Activated naive CD4-positive, alpha-beta T cell treated with anti-CD3 and anti-CD28 coated beads for 36 hours (primary cell): Measurements from ENCODE around the gene LHFPL6. TPM values are rescaled to one million over a fixed set of nuclear protein-coding genes. Genes with fewer than 3 reads are reported as not detected.

ENCODE experiments used
- CTCF ChIA-PET: fragments of 350-600 bp; sonication (Branson Sonifier 250); formaldehyde crosslinking; loops from one replicate; lab custom pipeline; 2021; ENCODE audit warnings: antibody characterized with exemption; lab: Charles Lee
- DNase-seq: peaks from one replicate; pipeline ENCODE4 v3.0.0-alpha.2; 2020
- H3K27ac Mint-ChIP-seq: one replicate; pipeline ENCODE4 v1.8.0; 2021; ENCODE audit warnings: mild to moderate bottlenecking, mixed read lengths
- H3K27me3 Mint-ChIP-seq: one replicate; pipeline ENCODE4 v1.8.0; 2021; ENCODE audit warnings: low read depth, mixed read lengths
- H3K36me3 Mint-ChIP-seq: one replicate; pipeline ENCODE4 v1.8.0; 2021; ENCODE audit warnings: low read depth, mixed read lengths
- H3K4me1 Mint-ChIP-seq: one replicate; pipeline ENCODE4 v1.8.0; 2021; ENCODE audit warnings: low read depth, mixed read lengths
- H3K4me3 Mint-ChIP-seq: one replicate; pipeline ENCODE4 v1.8.0; 2021; ENCODE audit warnings: mild to moderate bottlenecking, moderate library complexity, mixed read lengths
- H3K9me3 Mint-ChIP-seq: one replicate; pipeline ENCODE4 v1.8.0; 2021; ENCODE audit warnings: mixed read lengths
- intact Hi-C: fragments of 100-400 bp; cut with micrococcal nuclease; formaldehyde crosslinking; loops from one replicate; pipeline ENCODE4 v1.15.1; 2023
- total RNA-seq, 2 experiments: library from RNA; stranded (reverse); gene quantifications; one replicate each; pipeline ENCODE4 v1.2.3, GENCODE V29; 2021

The LHFPL6 gene
- total RNA-seq, 2 experiments from 2014 or later: 1.2 to 1.5 TPM

DNA sequence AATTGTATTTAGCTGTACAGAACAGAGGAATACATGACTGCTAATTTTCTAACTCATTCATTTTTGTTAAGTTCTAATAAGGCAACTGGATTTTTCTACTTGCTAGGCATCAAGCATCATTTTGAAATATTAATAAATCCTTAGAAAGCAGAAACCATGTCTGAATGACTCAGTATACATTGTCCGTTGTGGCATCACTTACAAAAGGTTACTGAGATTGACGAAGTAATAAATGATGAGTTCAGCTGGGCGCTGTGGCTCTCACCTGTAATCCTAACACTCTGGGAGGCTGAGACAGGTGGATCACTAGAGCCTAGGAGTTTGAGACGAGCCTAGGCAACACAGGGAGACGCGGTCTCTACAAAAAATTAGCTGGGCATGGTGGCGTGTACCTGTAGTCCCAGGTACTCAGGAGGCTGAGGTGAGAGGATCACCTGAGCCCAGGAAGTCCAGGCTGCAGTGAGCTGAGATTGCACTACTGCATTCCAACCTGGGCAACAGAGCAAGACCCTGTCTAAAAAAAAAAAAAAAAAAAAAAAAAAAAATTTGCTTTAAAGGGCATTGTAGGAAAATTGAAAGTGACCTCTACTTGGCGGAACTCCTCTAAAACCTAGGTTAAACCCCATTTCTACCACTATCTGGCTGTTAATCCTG is 36.6 kb downstream of the LHFPL6 start:
- H3K9me3 Mint-ChIP-seq: no peaks in the 10 kb centered on the region
- intact Hi-C loops: no loop called here
- no peaks in the 10 kb centered on the region for H3K36me3 Mint-ChIP-seq
- H3K27ac Mint-ChIP-seq: no peak overlapping the region
- CTCF ChIA-PET: no interaction called here
- H3K27me3 Mint-ChIP-seq: peaks cover 23% of the 10 kb centered on the region
- no peak overlapping the region for H3K4me3 Mint-ChIP-seq
- no peak for DNase-seq
- no peaks in the 10 kb centered on the region for H3K4me1 Mint-ChIP-seq

GRCh38 chr13:39565036-39565949 is 37.7 kb downstream of the LHFPL6 start:
- Mint-ChIP-seq H3K9me3 (no peaks in the 10 kb centered on the region), H3K27me3 (peaks cover 23% of the 10 kb centered on the region), H3K4me1 (no peaks in the 10 kb centered on the region), H3K4me3 (no peak overlapping the region), H3K36me3 (no peaks in the 10 kb centered on the region), H3K27ac (no peak overlapping the region)
- CTCF ChIA-PET: interaction anchor here (1.1 kb wide), 1 partner anchor 51 kb away, joined by 3 read pairs; no protein-coding TSS in a partner anchor
- intact Hi-C loops: no loop called here
- DNase-seq: no peak

GRCh38 chr13:39563470-39563735 is 39.6 kb downstream of the LHFPL6 start:
- DNase-seq: no peak
- intact Hi-C loops: no loop called here
- CTCF ChIA-PET: no interaction called here
- Mint-ChIP-seq H3K27ac (no peak overlapping the region), H3K36me3 (no peaks in the 10 kb centered on the region), H3K9me3 (no peaks in the 10 kb centered on the region), H3K4me1 (no peaks in the 10 kb centered on the region), H3K4me3 (no peak overlapping the region), H3K27me3 (peaks cover 15% of the 10 kb centered on the region)

DNA sequence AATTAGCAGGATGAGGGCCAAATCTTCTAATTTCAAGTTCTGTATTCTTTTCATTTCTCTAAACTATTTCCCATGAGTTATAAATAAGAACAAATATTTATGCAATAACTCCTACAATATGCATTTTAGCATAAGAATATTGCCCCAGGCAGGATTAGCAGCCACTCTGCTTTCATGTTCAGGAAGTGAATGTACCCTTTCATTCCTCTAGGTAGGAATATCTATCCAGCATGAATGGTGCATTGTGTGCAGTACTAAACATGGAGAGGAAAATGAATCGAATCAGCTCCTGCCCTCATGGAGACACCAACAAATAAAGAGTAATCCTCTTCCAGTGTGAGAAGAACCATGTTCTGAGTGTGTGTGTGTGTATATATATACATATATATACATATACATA is 41.0 kb downstream of the LHFPL6 start:
- no peaks in the 10 kb centered on the region for H3K36me3 Mint-ChIP-seq
- CTCF ChIA-PET: no interaction called here
- H3K27me3 Mint-ChIP-seq: peaks cover 13% of the 10 kb centered on the region
- intact Hi-C loops: no loop called here
- no peak overlapping the region for H3K4me3 Mint-ChIP-seq
- no peak for DNase-seq
- no peak overlapping the region for H3K27ac Mint-ChIP-seq
- no peaks in the 10 kb centered on the region for H3K4me1 Mint-ChIP-seq
- no peaks in the 10 kb centered on the region for H3K9me3 Mint-ChIP-seq

GRCh38 chr13:39559847-39560246 is 43.1 kb downstream of the LHFPL6 start:
- CTCF ChIA-PET: interaction anchor here (0.7 kb wide), 1 partner anchor 513 kb away, joined by 3 read pairs; no protein-coding TSS in a partner anchor
- no peak overlapping the region for H3K27ac Mint-ChIP-seq
- DNase-seq: no peak
- intact Hi-C loops: no loop called here
- H3K27me3 Mint-ChIP-seq: peaks cover 7% of the 10 kb centered on the region
- no peak overlapping the region for H3K4me3 Mint-ChIP-seq
- no peaks in the 10 kb centered on the region for H3K9me3 Mint-ChIP-seq
- no peaks in the 10 kb centered on the region for H3K4me1 Mint-ChIP-seq
- H3K36me3 Mint-ChIP-seq: no peaks in the 10 kb centered on the region

- no peak overlapping the region for H3K27ac Mint-ChIP-seq
- CTCF ChIA-PET: interaction anchor here (1.9 kb wide), 1 partner anchor 59 kb away, joined by 4 read pairs; no protein-coding TSS in a partner anchor
- DNase-seq: no peak
- H3K4me3 Mint-ChIP-seq: no peak overlapping the region
- no peaks in the 10 kb centered on the region for H3K36me3 Mint-ChIP-seq
- peaks cover 2% of the 10 kb centered on the region for H3K27me3 Mint-ChIP-seq
- intact Hi-C loops: no loop called here
- H3K9me3 Mint-ChIP-seq: no peaks in the 10 kb centered on the region
- H3K4me1 Mint-ChIP-seq: no peaks in the 10 kb centered on the region
These were observed 45.6 kb downstream of the LHFPL6 start for GRCh38 chr13:39557285-39557955.

DNA sequence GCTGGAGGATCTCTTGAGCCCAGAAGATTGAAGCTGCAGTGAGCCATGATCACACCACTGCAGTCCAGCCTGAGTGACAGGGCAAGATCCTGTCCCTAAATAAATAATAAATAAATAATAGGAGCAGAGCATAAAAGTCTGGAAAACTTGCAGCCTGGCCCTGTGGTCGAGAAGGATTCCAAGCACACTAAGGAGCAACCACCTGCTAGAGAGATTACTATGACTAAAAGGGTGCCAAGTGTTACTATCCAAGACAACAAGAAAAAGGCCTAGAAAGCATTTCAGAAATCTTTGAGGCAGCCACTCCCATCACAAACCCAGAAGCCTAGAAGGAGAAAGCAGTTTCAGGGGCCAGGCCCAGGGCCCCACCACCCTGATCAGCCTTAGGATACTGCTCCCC is 46.1 kb downstream of the LHFPL6 start:
- intact Hi-C loops: no loop called here
- no peaks in the 10 kb centered on the region for H3K4me1 Mint-ChIP-seq
- no peaks in the 10 kb centered on the region for H3K36me3 Mint-ChIP-seq
- CTCF ChIA-PET: interaction anchor here (1.9 kb wide), 1 partner anchor 59 kb away, joined by 4 read pairs; no protein-coding TSS in a partner anchor
- H3K9me3 Mint-ChIP-seq: no peaks in the 10 kb centered on the region
- no peak overlapping the region for H3K27ac Mint-ChIP-seq
- peaks cover 2% of the 10 kb centered on the region for H3K27me3 Mint-ChIP-seq
- no peak for DNase-seq
- H3K4me3 Mint-ChIP-seq: no peak overlapping the region

GRCh38 chr13:39554371-39554770 is 48.6 kb downstream of the LHFPL6 start:
- Mint-ChIP-seq H3K4me1 (no peaks in the 10 kb centered on the region), H3K36me3 (no peaks in the 10 kb centered on the region), H3K9me3 (no peaks in the 10 kb centered on the region), H3K27ac (no peak overlapping the region), H3K27me3 (peaks cover 5% of the 10 kb centered on the region), H3K4me3 (no peak overlapping the region)
- DNase-seq: no peak
- CTCF ChIA-PET: no interaction called here
- intact Hi-C loops: no loop called here

DNA sequence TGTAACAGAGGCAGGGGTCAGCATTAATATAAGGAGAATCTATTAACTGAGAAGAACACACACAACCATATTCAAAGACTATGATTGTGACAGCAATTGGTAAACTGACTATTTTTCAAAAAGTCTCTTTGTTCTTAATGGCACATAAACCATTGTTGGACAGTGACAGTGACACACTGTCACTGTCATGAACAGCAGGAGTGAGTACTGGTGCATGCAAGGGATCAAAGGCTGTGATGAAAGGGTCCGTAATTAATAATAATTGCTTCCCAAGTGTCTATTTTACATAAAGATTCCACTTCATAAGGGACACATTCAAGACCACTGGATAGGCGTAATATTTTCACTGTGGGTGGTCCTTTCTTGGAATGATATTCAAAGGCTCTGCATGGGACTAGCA is 50.7 kb downstream of the LHFPL6 start:
- no peak for DNase-seq
- Mint-ChIP-seq H3K4me1 (no peaks in the 10 kb centered on the region), H3K27me3 (peaks cover 12% of the 10 kb centered on the region), H3K4me3 (no peak overlapping the region), H3K36me3 (no peaks in the 10 kb centered on the region), H3K27ac (no peak overlapping the region), H3K9me3 (no peaks in the 10 kb centered on the region)
- intact Hi-C loops: no loop called here
- CTCF ChIA-PET: no interaction called here

GRCh38 chr13:39550931-39551330 is 52.1 kb downstream of the LHFPL6 start:
- Mint-ChIP-seq H3K9me3 (no peaks in the 10 kb centered on the region), H3K27me3 (peaks cover 19% of the 10 kb centered on the region), H3K4me1 (no peaks in the 10 kb centered on the region), H3K36me3 (no peaks in the 10 kb centered on the region), H3K4me3 (no peak overlapping the region), H3K27ac (no peak overlapping the region)
- intact Hi-C loops: no loop called here
- DNase-seq: no peak
- CTCF ChIA-PET: no interaction called here

DNA sequence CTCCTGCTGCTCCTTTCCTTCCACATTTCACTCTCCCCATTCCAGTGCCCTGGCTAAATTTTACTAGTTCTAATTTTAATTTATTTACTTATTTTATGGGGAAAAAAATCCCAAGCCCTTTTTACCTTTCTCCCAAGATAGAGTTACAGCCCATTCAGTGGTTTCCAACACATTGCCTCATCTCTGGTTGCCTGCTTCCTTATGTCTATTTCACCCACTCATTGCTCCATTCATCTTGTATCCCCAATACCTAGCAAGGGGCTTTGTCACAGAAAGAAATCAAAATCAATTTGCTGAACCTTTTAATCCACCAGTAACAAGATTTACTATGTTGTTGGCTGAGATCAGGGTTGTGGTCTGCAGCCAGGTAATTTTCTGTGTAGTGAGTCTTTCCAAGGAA is 55.9 kb downstream of the LHFPL6 start:
- no peaks in the 10 kb centered on the region for H3K9me3 Mint-ChIP-seq
- H3K27me3 Mint-ChIP-seq: peaks cover 24% of the 10 kb centered on the region
- CTCF ChIA-PET: no interaction called here
- H3K27ac Mint-ChIP-seq: no peak overlapping the region
- no peak for DNase-seq
- intact Hi-C loops: no loop called here
- no peaks in the 10 kb centered on the region for H3K4me1 Mint-ChIP-seq
- no peak overlapping the region for H3K4me3 Mint-ChIP-seq
- H3K36me3 Mint-ChIP-seq: no peaks in the 10 kb centered on the region

DNA sequence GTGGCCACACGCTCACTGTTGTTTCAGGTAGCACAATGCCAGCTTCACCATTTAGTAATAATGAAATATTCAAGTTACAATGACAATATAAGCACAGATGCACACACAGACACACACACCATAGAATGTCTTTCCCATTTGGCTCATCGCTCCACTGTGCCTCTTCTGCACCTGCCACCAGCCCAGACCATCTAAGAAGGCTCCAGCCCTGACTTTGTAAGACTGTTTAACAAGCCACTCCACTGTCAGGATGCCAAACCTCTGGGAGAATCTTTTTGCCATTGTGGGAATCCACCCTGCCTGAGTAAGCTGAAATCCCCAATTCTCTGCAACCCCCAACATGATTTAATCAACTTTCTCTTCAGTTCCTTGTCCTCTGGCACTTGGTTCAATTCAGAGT is 60.6 kb downstream of the LHFPL6 start:
- H3K27ac Mint-ChIP-seq: no peak overlapping the region
- CTCF ChIA-PET: no interaction called here
- no peaks in the 10 kb centered on the region for H3K36me3 Mint-ChIP-seq
- no peaks in the 10 kb centered on the region for H3K4me1 Mint-ChIP-seq
- H3K4me3 Mint-ChIP-seq: no peak overlapping the region
- DNase-seq: no peak
- peaks cover 19% of the 10 kb centered on the region for H3K27me3 Mint-ChIP-seq
- intact Hi-C loops: no loop called here
- no peaks in the 10 kb centered on the region for H3K9me3 Mint-ChIP-seq
